Measurements from ENCODE around the gene ADGRV1. TPM values are rescaled to one million over a fixed set of nuclear protein-coding genes. Genes with fewer than 3 reads are reported as not detected.

ADGRV1 gene
- polyA plus RNA-seq, 1 donor from 2014 or later: 3.7 TPM

GRCh38 chr5:91118796-91119195 is 560.2 kb downstream of the ADGRV1 start:
- Histone ChIP-seq H3F3A (ENCODE audit: insufficient read depth, low read length, poor library complexity, severe bottlenecking) (no peaks in the 10 kb centered on the region), H3K4me2 (ENCODE audit: low read length) (no peak overlapping the region), H3K9ac (ENCODE audit: low read length) (no peak overlapping the region), H4K20me1 (ENCODE audit: insufficient read depth) (no peaks in the 10 kb centered on the region), H3K9me3 (ENCODE audit: low read length) (no peaks in the 10 kb centered on the region), H2AFZ (ENCODE audit: low read depth, low read length) (no peak overlapping the region), H3K9me2 (ENCODE audit: insufficient read depth, low read length) (no peaks in the 10 kb centered on the region), H3K36me3 (ENCODE audit: insufficient read depth, low read length) (no peaks in the 10 kb centered on the region), H3K27ac (ENCODE audit: low read length) (no peak overlapping the region), H3K4me3 (ENCODE audit: low read length) (no peak overlapping the region), H3K27me3 (ENCODE audit: insufficient read depth, low read depth, low read length) (no peaks in the 10 kb centered on the region), H3K79me2 (replicated peaks; ENCODE audit: insufficient read depth, low read length) (no peaks in the 10 kb centered on the region)
- TF ChIP-seq REST (IDR thresholded peaks at IDR 0.05; ENCODE audit: borderline replicate concordance) (no peak), EP300 (conservative IDR thresholded peaks at IDR 0.05; ENCODE audit: poor library complexity, severe bottlenecking) (no peak)

- no peak overlapping the region for H2AFZ ChIP-seq (ENCODE audit: low read depth, low read length)
- no peaks in the 10 kb centered on the region for H3K9me3 ChIP-seq (ENCODE audit: low read length)
- no peaks in the 10 kb centered on the region for H3K36me3 ChIP-seq (ENCODE audit: insufficient read depth, low read length)
- no peak overlapping the region for H3K27ac ChIP-seq (ENCODE audit: low read length)
- no peaks in the 10 kb centered on the region for H3K27me3 ChIP-seq (ENCODE audit: insufficient read depth, low read depth, low read length)
- H3K4me3 ChIP-seq (ENCODE audit: low read length): no peak overlapping the region
- no peaks in the 10 kb centered on the region for H3K79me2 ChIP-seq (replicated peaks; ENCODE audit: insufficient read depth, low read length)
- no peak overlapping the region for H3K9ac ChIP-seq (ENCODE audit: low read length)
- no peaks in the 10 kb centered on the region for H3K9me2 ChIP-seq (ENCODE audit: insufficient read depth, low read length)
- TF ChIP-seq EZH2 (IDR thresholded peaks at IDR 0.05; ENCODE audit: borderline replicate concordance, insufficient read depth, low read length, poor library complexity, severe bottlenecking) (no peak), RAD21 (conservative IDR thresholded peaks at IDR 0.05) (no peak), EP300 (conservative IDR thresholded peaks at IDR 0.05; ENCODE audit: poor library complexity, severe bottlenecking) (no peak), TAF1 (IDR thresholded peaks at IDR 0.05; ENCODE audit: low read depth) (no peak), SMC3 (conservative IDR thresholded peaks at IDR 0.05; ENCODE audit: poor library complexity) (no peak), REST (IDR thresholded peaks at IDR 0.05; ENCODE audit: borderline replicate concordance) (no peak), CTCF (IDR thresholded peaks at IDR 0.05; ENCODE audit: poor library complexity, severe bottlenecking) (no peak), POLR2AphosphoS5 (IDR thresholded peaks at IDR 0.05) (no peak), MXI1 (conservative IDR thresholded peaks at IDR 0.05; ENCODE audit: poor library complexity, severe bottlenecking) (no peak)
- no peak overlapping the region for H3K4me2 ChIP-seq (ENCODE audit: low read length)
- H4K20me1 ChIP-seq (ENCODE audit: insufficient read depth): no peaks in the 10 kb centered on the region
- no peaks in the 10 kb centered on the region for H3F3A ChIP-seq (ENCODE audit: insufficient read depth, low read length, poor library complexity, severe bottlenecking)
Observed at GRCh38 chr5:91119217-91119616, 560.6 kb downstream of the ADGRV1 start.

Data from neural cell (in vitro differentiated cells).